ENCODE results near the gene TP53TG5. TPM values are rescaled to one million over a fixed set of nuclear protein-coding genes. Genes with fewer than 3 reads are reported as not detected.

TP53TG5 gene
- total and polyA plus RNA-seq, 7 donors = 0.03 to 0.36 TPM; not detected in 5

DNA sequence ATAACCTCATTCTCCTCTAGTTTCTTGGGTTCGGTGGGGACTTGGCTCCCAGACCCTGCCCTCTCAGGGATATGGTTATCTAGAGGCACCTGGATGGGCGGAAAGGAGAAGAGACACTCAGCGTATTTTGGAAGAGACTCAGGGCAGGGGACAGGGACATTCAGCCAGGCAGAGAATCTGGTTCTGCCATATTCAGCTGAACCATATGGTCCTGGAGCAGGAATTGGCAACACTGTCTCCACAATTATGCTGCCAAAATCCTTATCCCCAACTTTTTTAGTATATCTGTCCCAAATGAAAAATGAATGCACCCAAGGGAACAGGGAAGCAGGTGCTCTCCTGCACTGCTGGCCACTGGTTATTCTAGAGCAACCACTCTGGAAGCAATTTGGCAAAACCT is 47.6 kb downstream of the TP53TG5 start:
- Histone ChIP-seq H3K27ac (peak overlapping the region in 1 of 4 donors; percentile 30), H3K4me3 (no peak overlapping the region), H3K9me3 (no peaks in the 10 kb centered on the region), H3K36me3 (peaks cover 57 to 100% (median 75%) of the 10 kb centered on the region in 4 donors), H3K27me3 (no peaks in the 10 kb centered on the region), H3K4me1 (peaks cover 0 to 2% (median 0%) of the 10 kb centered on the region in 4 donors)
- 93 to 96% methylated on average over 3 of the region's 3 CpGs for whole genome bisulfite sequencing, 2 donors
- DNase-seq = no peak
- intact Hi-C loops (cut with DNase I) = no loop called here
- TF ChIP-seq POLR2A (IDR thresholded peaks at IDR 0.05) = no peak
- TF ChIP-seq, protein P1, sequence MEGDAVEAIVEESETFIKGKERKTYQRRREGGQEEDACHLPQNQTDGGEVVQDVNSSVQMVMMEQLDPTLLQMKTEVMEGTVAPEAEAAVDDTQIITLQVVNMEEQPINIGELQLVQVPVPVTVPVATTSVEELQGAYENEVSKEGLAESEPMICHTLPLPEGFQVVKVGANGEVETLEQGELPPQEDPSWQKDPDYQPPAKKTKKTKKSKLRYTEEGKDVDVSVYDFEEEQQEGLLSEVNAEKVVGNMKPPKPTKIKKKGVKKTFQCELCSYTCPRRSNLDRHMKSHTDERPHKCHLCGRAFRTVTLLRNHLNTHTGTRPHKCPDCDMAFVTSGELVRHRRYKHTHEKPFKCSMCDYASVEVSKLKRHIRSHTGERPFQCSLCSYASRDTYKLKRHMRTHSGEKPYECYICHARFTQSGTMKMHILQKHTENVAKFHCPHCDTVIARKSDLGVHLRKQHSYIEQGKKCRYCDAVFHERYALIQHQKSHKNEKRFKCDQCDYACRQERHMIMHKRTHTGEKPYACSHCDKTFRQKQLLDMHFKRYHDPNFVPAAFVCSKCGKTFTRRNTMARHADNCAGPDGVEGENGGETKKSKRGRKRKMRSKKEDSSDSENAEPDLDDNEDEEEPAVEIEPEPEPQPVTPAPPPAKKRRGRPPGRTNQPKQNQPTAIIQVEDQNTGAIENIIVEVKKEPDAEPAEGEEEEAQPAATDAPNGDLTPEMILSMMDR (IDR thresholded peaks at IDR 0.05) = no peak
- TF ChIP-seq EP300 (IDR thresholded peaks at IDR 0.05) = no peak
- TF ChIP-seq POLR2AphosphoS5 (IDR thresholded peaks at IDR 0.05) = no peak

- intact Hi-C loops (cut with DNase I) = no loop called here
Measured at GRCh38 chr20:45329497-45330319, 48.4 kb downstream of the TP53TG5 start.

DNA sequence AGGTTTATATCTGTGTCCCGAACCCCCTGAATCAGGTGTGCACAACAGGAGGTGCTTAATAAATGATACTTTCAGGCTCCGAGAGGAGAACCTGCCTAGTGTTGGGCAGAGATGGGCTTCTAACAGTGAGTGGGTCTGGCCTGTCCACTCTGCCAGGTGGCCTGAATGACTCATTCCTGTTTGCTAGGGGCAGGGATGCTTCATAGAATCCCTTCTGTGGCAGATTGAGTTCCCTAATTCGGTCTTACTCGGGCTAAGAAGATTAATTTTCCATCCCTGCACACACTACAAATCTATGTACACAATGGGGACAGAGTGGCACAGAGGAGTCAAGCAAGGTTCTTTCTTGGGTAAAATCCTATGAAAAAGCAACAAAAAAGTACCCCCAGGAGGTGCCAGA is 49.7 kb downstream of the TP53TG5 start:
- WGBS, 2 donors = 93 to 96% methylated on average over 4 of the region's 4 CpGs
- no peaks in the 10 kb centered on the region for H3K4me1 ChIP-seq
- no peak for DNase-seq
- H3K36me3 ChIP-seq = peaks cover 57 to 91% (median 72%) of the 10 kb centered on the region in 4 donors
- TF ChIP-seq POLR2A (IDR thresholded peaks at IDR 0.05) = no peak
- TF ChIP-seq, protein P1 (IDR thresholded peaks at IDR 0.05) = no peak
- no peak for TF ChIP-seq EP300 (IDR thresholded peaks at IDR 0.05)
- no peak for TF ChIP-seq POLR2AphosphoS5 (IDR thresholded peaks at IDR 0.05)
- H3K27me3 ChIP-seq = no peaks in the 10 kb centered on the region
- H3K27ac ChIP-seq = peak overlapping the region in 3 of 4 donors; percentile 13 to 50 (median 24)
- H3K4me3 ChIP-seq = no peak overlapping the region
- H3K9me3 ChIP-seq = no peaks in the 10 kb centered on the region
- intact Hi-C loops (cut with DNase I) = no loop called here

More at GRCh38 chr20:45329497-45330319, 48.4 kb downstream of the TP53TG5 start:
- H3K27me3 ChIP-seq = no peaks in the 10 kb centered on the region
- H3K4me3 ChIP-seq = no peak overlapping the region
- no peak for DNase-seq
- peaks cover 57 to 100% (median 76%) of the 10 kb centered on the region in 4 donors for H3K36me3 ChIP-seq
- WGBS, 2 donors = 44 to 77% methylated on average over 7 of the region's 7 CpGs
- H3K27ac ChIP-seq = peak overlapping the region in 3 of 4 donors; percentile 13 to 50 (median 26)
- H3K4me1 ChIP-seq = no peaks in the 10 kb centered on the region
- no peaks in the 10 kb centered on the region for H3K9me3 ChIP-seq
- TF ChIP-seq, protein P1 (IDR thresholded peaks at IDR 0.05) = no peak
- TF ChIP-seq POLR2A (IDR thresholded peaks at IDR 0.05) = no peak
- TF ChIP-seq EP300 (IDR thresholded peaks at IDR 0.05) = no peak
- no peak for TF ChIP-seq POLR2AphosphoS5 (IDR thresholded peaks at IDR 0.05)

GRCh38 chr20:45325371-45325770 is 52.8 kb downstream of the TP53TG5 start:
- no peak for DNase-seq
- H3K27ac ChIP-seq = peak overlapping the region in 3 of 4 donors; percentile 15 to 49 (median 49)
- H3K36me3 ChIP-seq = peaks cover 29 to 61% (median 44%) of the 10 kb centered on the region in 4 donors
- H3K4me3 ChIP-seq = no peak overlapping the region
- TF ChIP-seq POLR2A (IDR thresholded peaks at IDR 0.05) (no peak), POLR2AphosphoS5 (IDR thresholded peaks at IDR 0.05) (no peak), EP300 (IDR thresholded peaks at IDR 0.05) (no peak)
- TF ChIP-seq, protein P1 (IDR thresholded peaks at IDR 0.05) = no peak
- intact Hi-C loops (cut with DNase I) = no loop called here
- H3K4me1 ChIP-seq = no peaks in the 10 kb centered on the region
- H3K27me3 ChIP-seq = no peaks in the 10 kb centered on the region
- H3K9me3 ChIP-seq = no peaks in the 10 kb centered on the region
- 67 to 71% methylated on average over 6 of the region's 6 CpGs for WGBS, 2 donors

All from sigmoid colon (tissue), 7 donors.